Ramos (cell line): ENCODE results near the gene STPG2.

Experiments used
- in situ Hi-C: fragments of 300-500 bp; cut with MboI; formaldehyde crosslinking; loops from one replicate; pipeline ENCODE4 v1.14.3; 2022; ENCODE audit warnings: low sequenced_read_pairs; ENCODE audit not compliant: unreplicated experiment

The STPG2 gene

DNA sequence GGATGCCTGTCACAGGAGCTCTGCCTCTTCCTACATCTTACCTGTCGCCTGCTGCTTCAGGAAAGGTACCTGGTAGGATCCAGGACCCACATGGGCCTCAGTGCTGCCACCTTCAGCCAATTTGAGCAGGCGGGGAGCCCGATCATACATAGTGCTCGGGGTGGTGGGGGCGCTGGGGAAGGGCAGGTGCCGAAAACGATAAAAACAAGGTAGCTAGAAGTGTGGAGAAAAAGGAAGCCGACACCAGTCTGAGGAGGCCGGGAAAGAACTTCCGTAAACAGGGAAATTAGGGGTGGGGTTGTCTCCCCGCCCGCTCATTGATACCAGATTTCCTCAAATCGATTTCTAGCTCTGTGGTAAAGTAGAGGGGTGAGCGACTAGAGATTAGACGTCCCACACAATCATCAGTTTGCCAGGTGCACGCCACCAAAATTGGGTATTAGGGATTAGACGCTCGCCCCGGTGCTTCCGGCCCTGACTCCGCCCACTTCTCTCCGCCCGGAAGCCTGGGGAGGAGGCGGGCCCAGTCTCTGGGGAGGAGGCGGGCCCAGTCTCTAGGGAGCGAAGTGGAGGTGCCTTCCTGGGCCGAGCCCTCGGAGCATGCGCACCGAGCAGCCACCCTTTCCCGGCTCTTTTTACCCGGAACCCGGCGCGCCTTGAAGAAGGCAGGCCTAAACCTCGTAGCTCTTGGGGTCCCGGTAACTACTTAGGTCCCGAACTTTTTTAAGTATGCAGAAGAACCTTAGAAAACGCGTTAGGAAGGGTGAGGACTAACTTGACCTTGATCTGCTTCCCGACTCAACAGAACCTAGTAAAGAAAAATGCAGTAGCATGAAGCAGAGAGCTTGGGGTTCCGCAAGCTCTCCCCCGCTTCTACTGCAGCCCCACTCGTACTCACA is at the start of gene STPG2:
Gene STPG2, minus strand, starts transcription at position 476 of the 899 bp plus-strand sequence.
- in situ Hi-C loops, result no loop called here

DNA sequence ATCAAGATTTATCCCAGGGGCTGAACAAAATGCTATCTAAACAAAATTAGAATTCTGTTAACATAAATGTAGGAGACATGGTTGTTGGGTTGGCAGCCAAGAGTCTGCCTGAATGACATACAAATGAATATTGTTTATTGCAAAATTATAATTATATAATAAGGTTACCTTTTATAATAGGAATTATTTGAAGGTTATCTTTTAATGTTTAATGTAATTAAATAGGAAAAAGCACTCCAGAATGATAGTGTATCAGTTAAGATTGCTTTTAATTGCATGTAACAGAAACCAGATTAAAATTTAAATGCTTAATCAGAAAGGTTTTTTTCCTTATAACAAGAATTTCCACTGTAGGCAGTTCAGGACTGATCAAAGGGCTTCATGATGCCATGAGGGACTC is 42.0 kb upstream of the STPG2 start:
- in situ Hi-C loops, result no loop called here

DNA sequence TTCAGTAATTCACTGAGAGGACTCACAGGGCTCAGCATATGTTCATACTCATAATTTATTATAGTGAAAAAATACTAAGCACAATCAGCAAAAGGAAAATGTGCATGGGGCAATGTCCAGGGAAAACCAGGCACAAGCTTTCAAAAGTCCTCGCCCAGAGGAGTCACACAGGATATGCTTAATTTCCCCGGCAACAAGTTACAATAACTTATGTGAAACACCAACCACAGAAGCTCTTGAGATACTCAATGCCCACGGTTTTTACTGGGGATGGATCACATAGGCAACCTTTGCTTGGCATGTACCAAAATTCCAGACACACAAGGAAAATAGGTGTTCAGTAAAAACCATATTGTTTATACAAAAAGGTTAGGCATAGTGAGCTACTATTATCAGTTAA is 38.5 kb upstream of the STPG2 start:
- in situ Hi-C loops, result no loop called here

DNA sequence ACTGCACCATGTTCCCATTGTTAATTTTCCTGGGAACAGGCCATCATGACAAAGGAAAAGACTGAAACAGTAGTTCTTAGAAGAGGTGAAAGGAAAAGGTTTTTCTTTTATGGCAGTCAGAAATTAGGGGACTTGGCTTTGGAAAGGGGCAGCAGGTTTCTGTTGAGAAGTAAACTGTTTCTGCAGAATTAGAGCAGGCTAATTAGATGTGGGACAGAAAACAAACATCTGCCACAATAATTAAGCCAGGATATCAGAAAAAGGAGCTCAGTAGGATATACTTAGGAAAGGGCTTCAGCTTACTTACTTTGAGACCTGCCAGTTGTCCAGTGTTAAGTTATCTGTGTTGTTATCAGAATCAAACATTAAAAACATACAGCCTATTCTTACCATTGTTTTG is 36.7 kb upstream of the STPG2 start:
- in situ Hi-C loops, result no loop called here

DNA sequence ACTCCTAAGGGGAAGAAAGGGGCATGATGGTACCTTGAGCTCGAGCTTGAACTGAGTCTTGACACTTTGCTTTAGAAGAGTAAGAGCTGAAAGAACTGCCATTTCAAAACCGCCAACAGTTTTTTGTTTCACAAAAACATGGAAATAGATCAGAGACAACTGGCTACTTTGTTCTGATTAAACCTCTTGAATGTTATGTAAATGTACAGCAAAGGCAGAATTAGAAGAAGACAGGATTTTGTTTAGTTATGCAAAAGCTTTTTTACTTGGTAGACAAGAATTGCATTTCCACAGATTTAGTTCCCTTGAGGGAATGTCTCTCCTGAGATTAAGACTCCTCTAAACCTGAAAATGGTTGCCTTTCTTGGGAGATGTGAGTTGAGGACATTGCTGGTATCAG is 33.3 kb upstream of the STPG2 start:
- in situ Hi-C loops, result no loop called here

DNA sequence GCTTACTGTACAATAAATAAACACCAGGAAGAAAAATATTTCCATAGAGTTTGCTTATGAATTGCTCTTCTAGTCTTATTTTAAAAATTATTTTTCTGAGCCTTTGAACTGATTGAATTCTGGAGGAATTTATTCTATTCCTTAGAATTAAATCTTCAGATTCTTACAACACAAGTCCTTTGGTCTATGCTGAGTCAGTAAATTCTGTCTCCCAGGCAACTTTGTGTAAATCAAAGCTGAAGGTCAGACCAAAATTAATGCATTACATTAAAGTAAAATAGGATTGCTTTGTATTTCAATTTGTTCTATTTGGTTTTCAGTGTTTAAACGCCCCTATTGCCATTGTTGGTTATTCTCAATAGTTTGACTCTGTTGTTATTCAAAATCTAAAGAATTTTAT is 26.8 kb upstream of the STPG2 start:
- in situ Hi-C loops, result loop anchor here (25.0 kb wide), 1 partner anchor 892 kb away; no protein-coding TSS in a partner anchor

DNA sequence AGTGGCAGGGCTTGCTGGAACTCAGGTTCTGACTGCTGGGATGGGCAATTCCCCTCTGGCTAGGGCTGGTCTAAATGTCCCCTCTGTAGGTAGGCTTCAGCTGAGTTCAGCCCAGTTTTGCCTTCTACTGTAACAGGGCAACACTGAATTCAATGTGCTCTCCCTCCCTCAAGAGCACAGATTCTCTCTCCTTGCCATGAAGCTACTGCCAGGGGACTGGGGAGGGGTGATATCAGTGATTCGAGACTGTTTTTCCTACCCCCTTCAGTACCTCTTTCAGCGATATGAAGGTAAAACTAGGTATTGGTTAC is 23.4 kb upstream of the STPG2 start:
- in situ Hi-C loops, result loop anchor here (25.0 kb wide), 1 partner anchor 896 kb away; no protein-coding TSS in a partner anchor

DNA sequence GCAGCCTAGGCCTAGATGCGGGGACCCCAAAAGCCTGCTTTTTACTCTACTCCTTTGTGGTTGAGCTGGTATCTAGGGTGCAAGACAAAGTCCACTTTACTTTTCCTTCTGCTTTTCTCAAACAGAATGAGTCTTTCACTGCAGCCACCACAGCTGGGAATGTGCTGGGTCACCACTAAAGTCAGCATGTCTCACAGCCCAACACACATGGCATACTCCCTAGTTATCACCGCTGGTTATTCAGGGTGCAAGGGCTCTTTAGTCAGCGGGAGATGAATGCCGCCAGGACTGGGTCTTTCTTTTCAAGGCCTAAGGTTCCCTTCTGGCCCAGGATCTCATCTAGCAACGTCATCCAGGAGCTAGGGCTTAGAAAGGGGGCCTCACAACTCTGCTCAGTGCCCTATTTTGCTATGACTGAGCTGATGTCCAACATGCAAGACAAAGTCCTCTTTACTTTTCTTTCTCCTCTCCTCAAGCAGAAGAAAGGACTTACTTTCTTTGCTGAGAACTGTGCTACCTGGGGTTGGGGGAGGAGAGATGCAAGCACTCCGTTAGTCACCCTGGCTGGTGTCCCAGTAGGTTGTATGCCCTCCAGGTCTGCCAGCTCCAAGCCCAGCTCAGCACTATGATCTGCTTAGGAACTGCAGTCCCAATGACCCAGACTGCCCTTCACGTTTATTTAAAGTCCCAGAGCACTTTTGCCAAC is 22.9 kb upstream of the STPG2 start:
- in situ Hi-C loops, result loop anchor here (25.0 kb wide), 1 partner anchor 896 kb away; no protein-coding TSS in a partner anchor

DNA sequence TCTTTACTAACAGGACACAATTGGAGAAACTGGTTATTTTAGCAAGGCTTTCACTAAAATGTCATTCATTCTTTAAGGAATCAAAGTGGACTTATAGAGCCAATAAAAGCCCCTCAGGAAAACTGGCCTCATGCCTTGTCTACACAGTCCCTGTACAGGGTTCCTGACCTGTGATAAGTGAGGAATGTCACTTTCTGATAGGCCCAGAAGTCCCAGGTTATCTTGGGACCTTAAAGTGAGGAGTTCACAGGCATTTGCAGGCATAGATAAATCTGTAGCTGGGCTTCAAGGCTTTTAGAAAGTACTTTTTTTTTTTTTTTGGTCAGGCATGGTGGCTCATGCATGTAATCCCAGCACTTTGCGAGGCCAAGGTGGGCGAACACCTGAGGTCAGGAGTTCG is 19.4 kb upstream of the STPG2 start:
- in situ Hi-C loops, result loop anchor here (25.0 kb wide), 1 partner anchor 900 kb away; no protein-coding TSS in a partner anchor

DNA sequence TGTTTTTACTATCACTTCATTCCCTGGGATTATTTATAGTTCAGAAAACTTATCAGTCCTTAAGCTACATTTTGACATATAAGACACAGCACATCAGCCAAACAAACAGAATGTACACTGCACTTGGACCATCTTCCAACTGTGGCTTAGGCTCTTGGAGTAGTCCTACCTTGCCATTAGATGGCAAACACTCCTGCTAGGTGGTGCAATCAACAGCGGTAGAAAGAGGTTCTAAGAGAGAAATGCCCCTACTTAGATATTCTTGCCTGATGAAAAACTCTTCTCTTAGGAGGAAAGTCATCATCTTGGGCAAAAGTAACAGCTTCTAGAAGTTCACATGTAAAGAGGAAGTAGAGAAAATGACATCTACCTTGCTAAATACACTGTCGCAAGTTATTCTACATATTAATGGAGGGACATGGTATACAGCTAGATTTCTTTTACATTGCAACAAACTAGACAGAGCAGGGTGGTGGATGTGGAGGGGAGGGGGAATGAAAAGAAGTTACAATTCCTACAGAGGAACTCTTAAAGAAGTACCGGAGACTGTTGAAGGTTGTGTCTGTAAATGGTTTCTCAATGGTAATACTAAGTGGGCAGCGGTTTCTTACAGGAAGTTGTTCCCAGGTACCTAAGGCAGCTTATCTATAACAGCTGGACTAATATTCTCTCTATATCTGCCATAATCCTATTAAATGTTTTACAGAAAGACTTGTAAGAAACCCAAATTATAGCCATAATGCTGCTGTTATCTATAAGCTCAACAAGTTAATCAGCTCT is 8.1 kb upstream of the STPG2 start:
- in situ Hi-C loops, result loop anchor here (25.0 kb wide), 1 partner anchor 911 kb away; no protein-coding TSS in a partner anchor

DNA sequence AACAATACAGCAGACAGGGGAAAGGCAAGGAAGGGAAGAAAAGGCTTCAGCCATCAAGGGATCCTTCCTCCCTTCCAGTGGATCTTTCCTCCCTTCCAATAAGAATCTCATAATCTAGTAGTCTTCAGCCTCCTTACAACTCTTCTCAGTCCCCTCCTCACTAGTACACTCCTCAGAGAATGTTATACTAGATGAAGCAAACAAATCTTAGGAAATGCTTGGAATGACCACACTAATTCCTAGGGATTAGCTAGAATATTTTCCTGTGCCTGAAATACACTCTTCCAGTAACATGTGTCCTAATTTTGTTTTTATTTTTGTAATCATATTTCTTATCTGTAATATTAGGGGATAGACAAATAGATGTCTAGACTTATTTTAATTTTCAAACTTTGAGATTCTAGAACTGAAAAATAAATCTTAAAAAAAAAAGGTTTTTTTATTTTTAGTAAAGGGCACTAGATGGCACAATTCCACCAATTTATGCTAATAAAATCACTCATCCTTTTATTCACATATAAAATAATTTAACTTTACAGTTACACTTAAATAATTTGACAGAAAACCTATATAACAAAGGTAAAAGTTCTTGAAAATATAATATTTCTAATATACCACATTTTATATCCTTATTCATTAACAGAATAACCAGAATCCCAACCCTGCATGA is 7.0 kb upstream of the STPG2 start:
- in situ Hi-C loops, result loop anchor here (25.0 kb wide), 1 partner anchor 912 kb away; no protein-coding TSS in a partner anchor

DNA sequence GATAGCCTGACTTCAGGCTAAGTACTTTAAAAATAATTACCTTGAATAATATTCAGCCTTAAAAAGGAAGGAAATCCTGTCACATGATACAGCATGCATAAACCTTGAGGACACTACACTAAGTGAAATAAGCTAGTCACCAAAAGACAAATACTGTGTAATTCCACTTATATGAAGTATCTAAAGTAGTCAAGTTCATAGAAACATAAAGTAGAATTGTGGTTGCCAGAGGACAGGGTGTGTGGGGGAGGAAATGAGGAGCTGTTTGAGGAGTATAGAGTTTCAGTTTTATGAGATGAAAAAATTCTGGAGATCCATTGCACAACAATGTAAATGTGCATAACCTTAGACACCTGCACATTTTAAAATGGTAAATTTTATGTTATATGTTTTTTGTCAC is 5.6 kb upstream of the STPG2 start:
- in situ Hi-C loops, result no loop called here

DNA sequence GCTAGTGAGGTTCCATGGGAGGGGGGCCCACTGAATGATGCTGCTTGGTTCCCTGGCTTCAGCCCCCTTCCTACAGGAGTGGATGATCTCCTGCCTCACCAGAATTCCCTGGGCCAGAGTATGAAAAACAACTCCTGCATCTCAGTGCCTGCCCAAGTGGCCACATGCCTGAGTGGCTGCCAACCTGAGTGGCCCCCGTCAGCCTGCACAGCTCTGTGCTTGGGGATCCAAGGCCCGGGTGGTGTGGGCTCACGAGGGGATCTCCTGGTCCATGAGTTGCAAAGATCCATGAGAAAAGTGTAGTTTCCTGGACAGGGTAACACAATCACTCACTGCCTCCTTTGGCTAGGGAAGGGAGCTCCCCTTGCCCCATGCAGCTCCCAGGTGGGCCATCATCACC is 17.1 kb downstream of the STPG2 start:
- in situ Hi-C loops, result no loop called here

DNA sequence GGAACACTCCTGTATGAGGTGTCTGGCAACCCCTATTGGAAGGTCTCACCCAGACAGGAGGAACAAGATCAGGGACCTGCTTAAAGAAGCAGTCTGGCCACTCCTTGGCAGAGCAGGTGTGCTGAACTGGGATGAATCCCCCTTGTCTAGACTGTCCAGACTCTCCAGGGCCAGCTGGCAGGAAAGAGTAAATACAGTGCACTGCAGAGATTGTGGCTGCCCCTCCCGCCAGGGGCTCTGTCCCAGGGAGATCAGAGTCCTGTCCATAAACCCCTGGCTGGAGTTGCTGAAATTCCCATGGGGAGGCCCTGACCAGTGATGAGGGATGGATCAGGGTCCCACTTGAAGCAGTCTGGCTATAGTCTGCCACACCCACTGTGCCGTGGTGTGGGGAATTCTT is 17.7 kb downstream of the STPG2 start:
- in situ Hi-C loops, result no loop called here

DNA sequence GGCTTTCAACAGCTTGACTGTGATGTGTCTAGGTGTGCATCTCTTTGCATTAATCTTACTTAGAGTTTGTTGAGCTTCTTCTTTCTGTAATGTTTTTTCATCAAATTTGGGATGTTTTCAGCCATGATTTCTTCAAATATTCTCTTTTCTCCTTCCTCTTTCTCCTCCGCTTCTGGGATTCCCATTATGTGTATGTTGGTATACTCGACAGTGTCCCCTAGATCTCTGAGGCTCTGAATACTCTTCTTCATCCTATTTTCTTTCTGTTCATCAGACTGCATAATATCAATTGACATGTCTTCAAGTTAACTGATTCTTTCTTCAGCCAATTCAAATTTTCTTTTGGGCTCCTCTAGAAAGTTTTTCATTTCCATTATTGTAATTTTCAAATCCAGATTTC is 25.9 kb downstream of the STPG2 start:
- in situ Hi-C loops, result no loop called here

DNA sequence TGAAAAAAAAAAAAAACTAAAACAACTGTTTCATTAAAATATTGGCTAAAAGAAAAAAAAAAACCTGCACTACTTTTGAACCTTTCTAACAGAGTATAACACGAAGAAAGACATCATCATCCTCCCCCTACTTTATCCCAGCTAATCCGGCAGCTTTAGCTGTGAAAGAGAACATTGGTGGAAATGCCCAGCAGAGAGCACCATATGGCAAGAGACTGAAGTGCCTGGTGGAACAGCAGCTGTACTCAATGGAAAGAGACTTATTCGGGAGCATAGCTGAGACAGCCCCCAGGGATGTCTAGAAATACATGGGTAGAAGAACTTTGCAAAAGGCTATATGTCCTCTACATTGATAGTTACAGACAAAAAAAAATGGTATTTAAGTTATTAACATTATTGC is 30.3 kb downstream of the STPG2 start:
- in situ Hi-C loops, result no loop called here

DNA sequence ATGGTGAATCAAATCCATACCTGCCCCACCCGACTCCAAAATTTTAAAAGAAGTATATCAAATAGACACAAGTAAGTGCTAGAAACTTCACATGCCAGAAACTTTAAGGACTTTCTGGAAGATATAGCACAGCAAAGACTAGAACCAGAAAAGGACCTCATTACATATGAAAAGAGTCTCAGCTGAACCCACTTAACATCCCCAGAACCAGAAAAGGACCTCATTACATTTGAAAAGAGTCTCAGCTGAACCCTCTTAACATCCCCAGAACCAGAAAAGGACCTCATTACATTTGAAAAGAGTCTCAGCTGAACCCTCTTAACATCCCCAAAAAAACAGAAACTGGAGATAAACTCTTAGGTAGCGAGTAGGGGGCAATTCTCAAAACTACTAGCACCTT is 32.3 kb downstream of the STPG2 start:
- in situ Hi-C loops, result no loop called here

DNA sequence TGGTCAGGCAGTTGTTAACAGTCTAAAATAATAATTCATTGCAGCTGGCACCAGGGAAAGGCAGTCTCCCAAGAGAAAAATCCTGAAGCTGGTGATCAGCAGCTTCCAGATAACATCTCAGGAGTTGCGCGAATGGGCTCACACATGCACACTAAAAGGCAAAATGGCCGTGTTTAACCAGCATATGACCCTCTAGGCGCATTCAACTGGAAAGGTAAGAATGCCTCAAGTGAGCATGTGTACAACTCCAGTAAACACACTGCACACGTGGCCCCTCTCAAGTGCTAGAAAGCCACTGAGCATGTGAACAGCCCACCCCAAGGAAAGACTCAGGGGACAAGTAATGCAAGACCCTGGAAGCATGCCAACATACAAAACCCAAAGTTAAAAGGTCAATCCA is 33.1 kb downstream of the STPG2 start:
- in situ Hi-C loops, result no loop called here

DNA sequence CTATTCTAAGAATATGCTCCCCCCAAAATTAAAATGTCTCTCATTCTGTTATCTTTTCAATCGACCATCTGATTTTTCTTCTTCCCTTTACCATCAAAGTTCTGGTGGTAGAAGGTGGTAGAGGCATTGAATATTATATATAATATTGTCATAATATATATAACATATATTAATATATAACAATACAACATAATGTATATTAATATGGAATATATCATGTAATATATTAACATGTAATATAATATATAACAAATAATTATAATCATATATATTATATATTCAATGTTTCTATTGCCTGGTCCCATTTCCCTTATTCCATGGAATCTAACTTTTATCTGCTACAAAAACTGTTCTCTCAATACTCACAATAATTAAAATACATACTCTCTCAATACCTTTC is 40.6 kb downstream of the STPG2 start:
- in situ Hi-C loops, result no loop called here

DNA sequence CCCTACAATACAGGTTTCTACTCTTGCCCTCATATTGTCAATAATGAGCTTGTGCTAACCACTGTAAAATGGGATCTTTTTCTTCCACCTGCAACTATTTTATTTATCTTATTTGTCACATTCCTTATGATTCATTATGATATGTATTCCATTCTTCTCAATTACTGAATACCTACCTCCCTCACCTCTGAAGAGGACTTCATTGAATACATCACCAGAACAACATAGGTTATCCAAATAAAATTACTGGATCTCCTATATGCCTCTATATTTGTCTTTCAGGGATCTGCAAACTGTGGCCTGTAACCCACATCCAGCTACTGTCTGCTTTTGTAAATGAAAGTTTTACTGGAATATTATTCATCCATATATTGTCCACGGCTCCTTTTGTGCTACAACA is 41.3 kb downstream of the STPG2 start:
- in situ Hi-C loops, result no loop called here
